ENCODE data around the gene ANKRD31. TPM values are rescaled to one million over a fixed set of nuclear protein-coding genes. Genes with fewer than 3 reads are reported as not detected.

ANKRD31 gene
- total RNA-seq, 1 experiment from 2014 or later, result 0.09 TPM

GRCh38 chr5:75140277-75140676, 96.4 kb downstream of the ANKRD31 start:
- ATAC-seq, result no peak
- Mint-ChIP-seq H3K27ac (no peak overlapping the region), H3K36me3 (no peaks in the 10 kb centered on the region), H3K27me3 (ENCODE audit: low read depth) (no peaks in the 10 kb centered on the region), H3K4me3 (no peak overlapping the region), H3K4me1 (peaks cover 15% of the 10 kb centered on the region), H3K9me3 (peaks cover 17% of the 10 kb centered on the region)
- TF ChIP-seq TCF7 (CRISPR knock-in tag; IDR thresholded peaks at IDR 0.05; ENCODE audit: low read depth) (no peak), ZNF138 (CRISPR knock-in tag; conservative IDR thresholded peaks at IDR 0.05) (no peak), IRF2 (CRISPR knock-in tag; IDR thresholded peaks at IDR 0.05; ENCODE audit: borderline replicate concordance, low read depth) (no peak), ERG (CRISPR knock-in tag; IDR thresholded peaks at IDR 0.05) (no peak), ZNF317 (CRISPR knock-in tag; IDR thresholded peaks at IDR 0.05; ENCODE audit: borderline replicate concordance, low read depth) (no peak), E2F5 (CRISPR knock-in tag; IDR thresholded peaks at IDR 0.05) (no peak), SMAD3 (CRISPR knock-in tag; IDR thresholded peaks at IDR 0.05; ENCODE audit: borderline replicate concordance) (no peak), ARID4B (CRISPR knock-in tag; IDR thresholded peaks at IDR 0.05; ENCODE audit: borderline replicate concordance) (no peak), ZNF219 (CRISPR knock-in tag; IDR thresholded peaks at IDR 0.05; ENCODE audit: borderline replicate concordance) (no peak), NFYB (CRISPR knock-in tag; conservative IDR thresholded peaks at IDR 0.05; ENCODE audit: low read depth) (no peak), SOX15 (CRISPR knock-in tag; IDR thresholded peaks at IDR 0.05) (no peak), TEAD4 (CRISPR knock-in tag; IDR thresholded peaks at IDR 0.05) (no peak), NR1H2 (CRISPR knock-in tag; IDR thresholded peaks at IDR 0.05) (no peak), ZNF671 (CRISPR knock-in tag; IDR thresholded peaks at IDR 0.05) (no peak), IRF1 (CRISPR knock-in tag; IDR thresholded peaks at IDR 0.05) (no peak), MAX (CRISPR knock-in tag; IDR thresholded peaks at IDR 0.05) (no peak), PRRX2 (CRISPR knock-in tag; IDR thresholded peaks at IDR 0.05) (no peak), ATF1 (CRISPR knock-in tag; IDR thresholded peaks at IDR 0.05) (no peak), GTF2I (CRISPR knock-in tag; conservative IDR thresholded peaks at IDR 0.05) (no peak), GABPB1 (CRISPR knock-in tag; IDR thresholded peaks at IDR 0.05) (no peak)
- DNase-seq (ENCODE audit: low spot score), result no peak
- CTCF ChIA-PET, result no interaction called here
- POLR2A ChIA-PET, result no interaction called here

- no peaks in the 10 kb centered on the region for H3K36me3 Mint-ChIP-seq
- H3K9me3 Mint-ChIP-seq, result peaks cover 10% of the 10 kb centered on the region
- no peak for TF ChIP-seq MLX (CRISPR knock-in tag; IDR thresholded peaks at IDR 0.05)
- TF ChIP-seq CREB1 (CRISPR knock-in tag; IDR thresholded peaks at IDR 0.05), result no peak
- no peak for TF ChIP-seq NR3C1 (CRISPR knock-in tag; conservative IDR thresholded peaks at IDR 0.05; ENCODE audit: low read depth)
- TF ChIP-seq ZNF219 (CRISPR knock-in tag; IDR thresholded peaks at IDR 0.05; ENCODE audit: borderline replicate concordance), result no peak
- no peak for TF ChIP-seq TCF7 (CRISPR knock-in tag; IDR thresholded peaks at IDR 0.05; ENCODE audit: low read depth)
- no peak for TF ChIP-seq PREB (CRISPR knock-in tag; IDR thresholded peaks at IDR 0.05; ENCODE audit: borderline replicate concordance)
- no peak for TF ChIP-seq TP53 (CRISPR knock-in tag; IDR thresholded peaks at IDR 0.05)
- no peak for TF ChIP-seq CDX4 (CRISPR knock-in tag; IDR thresholded peaks at IDR 0.05; ENCODE audit: borderline replicate concordance)
- no peak for TF ChIP-seq FOXP1 (CRISPR knock-in tag; IDR thresholded peaks at IDR 0.05; ENCODE audit: borderline replicate concordance)
- TF ChIP-seq ZNF396 (CRISPR knock-in tag; IDR thresholded peaks at IDR 0.05; ENCODE audit: borderline replicate concordance), result no peak
Observed at GRCh38 chr5:75138689-75139088, 98.0 kb downstream of the ANKRD31 start.

More at GRCh38 chr5:75138689-75139088, 98.0 kb downstream of the ANKRD31 start:
- ChIA-PET CTCF (no interaction called here), POLR2A (interaction anchor here (0.6 kb wide), 1 partner anchor 263 kb away, joined by 3 read pairs; no protein-coding TSS in a partner anchor)
- no peak for ATAC-seq
- peaks cover 15% of the 10 kb centered on the region for H3K4me1 Mint-ChIP-seq
- no peak overlapping the region for H3K27ac Mint-ChIP-seq
- DNase-seq (ENCODE audit: low spot score), result no peak
- H3K27me3 Mint-ChIP-seq (ENCODE audit: low read depth), result no peaks in the 10 kb centered on the region
- H3K4me3 Mint-ChIP-seq, result no peak overlapping the region

Measured in WTC11 (cell line).